ENCODE data around the gene DNAH17.

DNA sequence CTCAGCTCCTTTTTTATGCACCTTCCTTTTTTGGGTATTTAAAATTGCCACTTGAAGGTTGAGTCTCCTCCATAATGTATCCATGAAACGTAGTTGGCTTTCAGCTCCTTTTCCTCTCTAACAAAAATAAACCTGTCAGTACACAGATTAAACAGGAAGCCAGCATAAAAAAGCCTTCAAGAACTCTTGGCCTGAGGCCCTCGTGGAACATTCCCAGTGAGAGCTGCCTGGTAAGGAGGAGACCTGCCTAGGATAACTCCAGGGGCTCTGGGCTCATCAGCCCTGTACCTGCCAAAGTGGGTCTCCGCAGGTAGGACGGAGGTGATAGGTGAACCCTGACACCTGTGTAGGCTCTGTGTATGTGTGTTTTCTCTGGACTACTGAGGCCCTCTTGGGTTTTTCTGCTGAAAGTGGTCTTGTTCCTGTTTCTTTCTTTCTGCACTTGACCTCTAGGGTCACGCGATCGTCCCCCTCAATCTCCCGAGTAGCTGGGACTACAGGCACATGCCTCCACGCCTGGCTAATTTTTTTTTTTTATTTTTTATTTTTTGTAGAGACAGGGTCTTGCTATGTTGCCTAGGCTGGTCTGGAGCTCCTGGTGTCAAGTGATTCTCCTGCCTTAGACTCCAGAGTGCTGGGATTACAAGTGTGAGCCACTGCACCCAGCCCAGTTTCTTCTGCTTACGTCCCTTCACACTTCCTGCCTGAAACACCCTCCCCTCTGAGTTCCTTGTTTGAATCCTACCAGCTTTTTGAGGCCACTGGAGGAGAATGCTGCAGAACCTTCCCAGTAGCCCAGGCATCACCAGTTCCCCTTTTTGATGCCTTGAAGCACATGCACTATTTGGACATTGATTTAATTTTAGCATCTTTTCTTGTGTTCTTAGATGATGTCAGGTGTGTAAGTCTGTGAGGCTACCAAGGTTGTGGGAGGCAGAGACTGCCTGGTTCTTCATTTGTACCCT lies 188.9 kb downstream of the DNAH17 start:
- TF ChIP-seq, protein P1, sequence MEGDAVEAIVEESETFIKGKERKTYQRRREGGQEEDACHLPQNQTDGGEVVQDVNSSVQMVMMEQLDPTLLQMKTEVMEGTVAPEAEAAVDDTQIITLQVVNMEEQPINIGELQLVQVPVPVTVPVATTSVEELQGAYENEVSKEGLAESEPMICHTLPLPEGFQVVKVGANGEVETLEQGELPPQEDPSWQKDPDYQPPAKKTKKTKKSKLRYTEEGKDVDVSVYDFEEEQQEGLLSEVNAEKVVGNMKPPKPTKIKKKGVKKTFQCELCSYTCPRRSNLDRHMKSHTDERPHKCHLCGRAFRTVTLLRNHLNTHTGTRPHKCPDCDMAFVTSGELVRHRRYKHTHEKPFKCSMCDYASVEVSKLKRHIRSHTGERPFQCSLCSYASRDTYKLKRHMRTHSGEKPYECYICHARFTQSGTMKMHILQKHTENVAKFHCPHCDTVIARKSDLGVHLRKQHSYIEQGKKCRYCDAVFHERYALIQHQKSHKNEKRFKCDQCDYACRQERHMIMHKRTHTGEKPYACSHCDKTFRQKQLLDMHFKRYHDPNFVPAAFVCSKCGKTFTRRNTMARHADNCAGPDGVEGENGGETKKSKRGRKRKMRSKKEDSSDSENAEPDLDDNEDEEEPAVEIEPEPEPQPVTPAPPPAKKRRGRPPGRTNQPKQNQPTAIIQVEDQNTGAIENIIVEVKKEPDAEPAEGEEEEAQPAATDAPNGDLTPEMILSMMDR (IDR thresholded peaks at IDR 0.05; ENCODE audit: extremely low read depth in 1 of 2, insufficient read depth in 1 of 2, low read depth in 1 of 2, low read length in 2 of 2) = no peak
- no peak for TF ChIP-seq POLR2A (IDR thresholded peaks at IDR 0.05; ENCODE audit: low read depth, low read length)
- TF ChIP-seq, protein P2, sequence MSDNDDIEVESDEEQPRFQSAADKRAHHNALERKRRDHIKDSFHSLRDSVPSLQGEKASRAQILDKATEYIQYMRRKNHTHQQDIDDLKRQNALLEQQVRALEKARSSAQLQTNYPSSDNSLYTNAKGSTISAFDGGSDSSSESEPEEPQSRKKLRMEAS (IDR thresholded peaks at IDR 0.05; ENCODE audit: insufficient read depth, insufficient read length) = no peak

Data from endothelial cell of umbilical vein (primary cell).